IMR-90 (cell line): ENCODE results near the gene OR56B1. TPM values are rescaled to one million over a fixed set of nuclear protein-coding genes. Genes with fewer than 3 reads are reported as not detected.

Experiments
- ATAC-seq: fragments of 200-7000 bp; cut with Tn5 transposase; 2 replicates; pipeline ENCODE4 v1.9.1; 2020; ENCODE audit warnings: low read depth, mild to moderate bottlenecking, moderate library complexity
- BruUV-seq: library from RNA; stranded (reverse); fragments of 400-500 nt; replicated peaks from 2 replicates; lab custom pipeline; 2021; lab: Mats Ljungman, UMichigan
- CTCF ChIA-PET: fragments of 300-600 bp; formaldehyde crosslinking; extraction: SDS; loops from one replicate; lab custom pipeline; 2021; ENCODE audit warnings: antibody characterized with exemption; lab: Yijun Ruan, JAX
- POLR2A ChIA-PET: fragments of 300-600 bp; sonication (Branson Sonifier 250); formaldehyde crosslinking; loops from one replicate; lab custom pipeline; 2022; ENCODE audit warnings: antibody characterized with exemption; ENCODE audit not compliant: unreplicated experiment; lab: Charles Lee
- DNase-seq: peaks from one replicate; pipeline ENCODE4 v3.0.0; 2013
- H2AFZ ChIP-seq: replicated peaks from 2 replicates; pipeline ENCODE3; 2013; ENCODE audit warnings: low read length, mild to moderate bottlenecking; ENCODE audit not compliant: poor library complexity
- H2AK5ac ChIP-seq: 2 replicates; pipeline ENCODE4 v1.6.1; 2013; ENCODE audit warnings: low read depth, low read length, inconsistent platforms
- H2AK9ac ChIP-seq: replicated peaks from 2 replicates; pipeline ENCODE3; 2013; ENCODE audit warnings: mild to moderate bottlenecking, low read depth, low read length, moderate library complexity; ENCODE audit not compliant: poor library complexity
- H2BK120ac ChIP-seq: 2 replicates; pipeline ENCODE4 v1.6.1; 2013; ENCODE audit warnings: low read depth, low read length, inconsistent platforms
- H2BK15ac ChIP-seq: 3 replicates; pipeline ENCODE4 v1.6.1; 2013; ENCODE audit warnings: low read depth, low read length, inconsistent platforms
- H2BK20ac ChIP-seq: 2 replicates; pipeline ENCODE4 v1.6.1; 2013; ENCODE audit warnings: low read depth, mild to moderate bottlenecking, inconsistent platforms, low read length, moderate library complexity
- H2BK5ac ChIP-seq: 2 replicates; pipeline ENCODE4 v1.6.1; 2013; ENCODE audit warnings: mild to moderate bottlenecking, low read depth, low read length, inconsistent platforms; ENCODE audit not compliant: poor library complexity, severe bottlenecking
- H3K14ac ChIP-seq: replicated peaks from 2 replicates; pipeline ENCODE4 v1.6.1; 2013; ENCODE audit warnings: low read depth, low read length, inconsistent platforms
- H3K18ac ChIP-seq: 2 replicates; pipeline ENCODE4 v1.6.1; 2013; ENCODE audit warnings: low read depth, low read length, control low read depth
- H3K23ac ChIP-seq: 2 replicates; pipeline ENCODE4 v1.6.1; 2013; ENCODE audit warnings: low read depth, low read length, inconsistent platforms
- H3K27ac ChIP-seq: 2 replicates; pipeline ENCODE4 v1.5.1; 2013; ENCODE audit warnings: mild to moderate bottlenecking, control low read depth, low read length; ENCODE audit not compliant: insufficient read depth
- H3K27me3 ChIP-seq: 2 replicates; pipeline ENCODE4 v1.6.1; 2013; ENCODE audit warnings: low read length; ENCODE audit not compliant: control insufficient read depth, insufficient read depth
- H3K36me3 ChIP-seq: 2 replicates; pipeline ENCODE4 v1.6.1; 2013; ENCODE audit warnings: low read length, mixed read lengths; ENCODE audit not compliant: control insufficient read depth, insufficient read depth
- H3K4ac ChIP-seq: 2 replicates; pipeline ENCODE4 v1.6.1; 2013; ENCODE audit warnings: low read depth, low read length, inconsistent platforms
- H3K4me1 ChIP-seq: 2 replicates; pipeline ENCODE4 v1.6.1; 2013; ENCODE audit warnings: low read length, mixed read lengths; ENCODE audit not compliant: control insufficient read depth, insufficient read depth
- H3K4me2 ChIP-seq: 2 replicates; pipeline ENCODE4 v1.6.1; 2013; ENCODE audit warnings: low read depth, mild to moderate bottlenecking, control low read depth, low read length, moderate library complexity
- H3K4me3 ChIP-seq: 2 replicates; pipeline ENCODE4 v1.5.1; 2013; ENCODE audit warnings: low read depth, mild to moderate bottlenecking, control low read depth, low read length, moderate library complexity; ENCODE audit not compliant: insufficient read depth
- H3K56ac ChIP-seq: 2 replicates; pipeline ENCODE4 v1.6.1; 2013; ENCODE audit warnings: low read length, inconsistent platforms; ENCODE audit not compliant: insufficient read depth; ENCODE audit errors: extremely low read depth
- H3K79me1 ChIP-seq, 2 experiments: 2 replicates each; pipeline ENCODE4 v1.6.1; 2013; ENCODE audit warnings: low read length in 2 of 2, inconsistent platforms in 1 of 2, low read depth in 1 of 2
- H3K9ac ChIP-seq: 2 replicates; pipeline ENCODE4 v1.6.1; 2013; ENCODE audit warnings: low read depth, low read length, control low read depth
- H3K9me1 ChIP-seq: 2 replicates; pipeline ENCODE4 v1.6.1; 2013; ENCODE audit warnings: low read length, inconsistent platforms; ENCODE audit not compliant: insufficient read depth
- H3K9me3 ChIP-seq: 2 replicates; pipeline ENCODE4 v1.6.1; 2013; ENCODE audit warnings: low read length; ENCODE audit not compliant: control insufficient read depth, insufficient read depth
- H4K20me1 ChIP-seq: 2 replicates; pipeline ENCODE4 v1.6.1; 2013; ENCODE audit warnings: low read length, inconsistent platforms; ENCODE audit not compliant: insufficient read depth
- H4K5ac ChIP-seq: 2 replicates; pipeline ENCODE4 v1.6.1; 2013; ENCODE audit warnings: mild to moderate bottlenecking, low read depth, low read length, control low read depth
- H4K8ac ChIP-seq, 2 experiments: 2 replicates each; pipeline ENCODE4 v1.6.1; 2013; ENCODE audit warnings: low read depth in 2 of 2, low read length in 2 of 2, control low read depth in 1 of 2, inconsistent platforms in 1 of 2
- H4K91ac ChIP-seq: 2 replicates; pipeline ENCODE4 v1.6.1; 2013; ENCODE audit warnings: low read depth, low read length, inconsistent platforms; ENCODE audit not compliant: insufficient read depth
- CEBPB ChIP-seq: IDR thresholded peaks from 2 replicates; pipeline ENCODE4 v1.6.1; 2012; ENCODE audit warnings: low read depth, low read length, improper control_type of control experiment
- CHD1 ChIP-seq: IDR thresholded peaks from 2 replicates; pipeline ENCODE4 v1.6.1; 2012; ENCODE audit warnings: low read depth, low read length, improper control_type of control experiment
- MXI1 ChIP-seq: IDR thresholded peaks from 2 replicates; pipeline ENCODE4 v1.6.1; 2012; ENCODE audit warnings: low read depth, mild to moderate bottlenecking, low read length, moderate library complexity, borderline replicate concordance
- NFE2L2 ChIP-seq: fragments of 150-350 bp; IDR thresholded peaks from 2 replicates; pipeline ENCODE4 v1.6.1; 2016; ENCODE audit warnings: low read depth, mild to moderate bottlenecking, low read length
- SMC3 ChIP-seq: fragments of 150-350 bp; IDR thresholded peaks from 2 replicates; pipeline ENCODE4 v1.6.1; 2016; ENCODE audit warnings: low read depth, mild to moderate bottlenecking, antibody characterized with exemption, low read length, moderate library complexity
- dilution Hi-C: fragments of 300-500 bp; cut with HindIII; formaldehyde crosslinking; loops from one replicate; pipeline ENCODE4 v1.14.3; 2018; ENCODE audit warnings: low sequenced_read_pairs; ENCODE audit not compliant: unreplicated experiment
- in situ Hi-C: fragments of 300-500 bp; cut with MboI; formaldehyde crosslinking; loops from 3 replicates; pipeline ENCODE4 v1.14.3; 2019; ENCODE audit warnings: low sequenced_read_pairs, inconsistent platforms, mixed read lengths
- intact Hi-C: fragments of 100-400 bp; cut with micrococcal nuclease; formaldehyde crosslinking; loops from 2 replicates; pipeline ENCODE4 v1.10.0; 2022
- polyA plus RNA-seq, 3 experiments: library from polyadenylated mRNA; depleted of rRNA; stranded (reverse); fragments of >200 nt; gene quantifications; 2 replicates each; pipeline ENCODE4 v1.2.3, GENCODE V29; 2012; ENCODE audit warnings: low replicate concordance in 1 of 3
- total RNA-seq: library from RNA; depleted of rRNA; stranded (reverse); fragments of >200 nt; gene quantifications from 2 replicates; pipeline ENCODE4 v1.2.3, GENCODE V29; 2012

The OR56B1 gene
- total and polyA plus RNA-seq, 2 of the 4 experiments (the other 2 are of a cell fraction): not detected

GRCh38 chr11:5737091-5737490, 843 bp downstream of the OR56B1 start:
- H2BK5ac ChIP-seq: no peak overlapping the region
- H4K8ac ChIP-seq: no peak overlapping the region
- H2AK5ac ChIP-seq: no peak overlapping the region
- dilution Hi-C loops: no loop called here
- no peak overlapping the region for H3K27ac ChIP-seq
- no peak overlapping the region for H2BK20ac ChIP-seq
- CTCF ChIA-PET: no interaction called here
- no peak overlapping the region for H3K14ac ChIP-seq
- H3K27me3 ChIP-seq: no peaks in the 10 kb centered on the region
- no peak overlapping the region for H4K5ac ChIP-seq
- in situ Hi-C loops: no loop called here
- H4K91ac ChIP-seq: no peak overlapping the region
- H3K56ac ChIP-seq: no peak overlapping the region
- H3K4me1 ChIP-seq: no peaks in the 10 kb centered on the region
- no peak overlapping the region for H3K18ac ChIP-seq
- H4K20me1 ChIP-seq: no peaks in the 10 kb centered on the region
- BruUV-seq: no TSS peak
- no peak overlapping the region for H3K4me3 ChIP-seq
- H2BK120ac ChIP-seq: no peak overlapping the region
- DNase-seq (peak; percentile 16), ATAC-seq (no peak)
- H3K36me3 ChIP-seq: no peaks in the 10 kb centered on the region
- no peaks in the 10 kb centered on the region for H3K79me1 ChIP-seq
- H3K4ac ChIP-seq: no peak overlapping the region
- POLR2A ChIA-PET: no interaction called here
- H3K4me2 ChIP-seq: no peak overlapping the region
- no peak overlapping the region for H3K9ac ChIP-seq
- no peak overlapping the region for H2AFZ ChIP-seq
- TF ChIP-seq MXI1: no peak
- no peak for TF ChIP-seq NFE2L2
- TF ChIP-seq SMC3: no peak
- no peak for TF ChIP-seq CHD1
- peak; percentile 69 for TF ChIP-seq CEBPB
- H3K9me1 ChIP-seq: no peaks in the 10 kb centered on the region
- intact Hi-C loops: no loop called here
- no peak overlapping the region for H2AK9ac ChIP-seq
- H3K23ac ChIP-seq: no peak overlapping the region
- no peaks in the 10 kb centered on the region; the same call in 1 of the 2 replicates for H3K9me3 ChIP-seq
- H2BK15ac ChIP-seq: no peak overlapping the region
